GM18520 (cell line): ENCODE results near the gene BCR.

ENCODE experiments used
- ATAC-seq: cut with Tn5 transposase; IDR thresholded peaks from one replicate; pipeline ENCODE4 v1.9.1; 2021; ENCODE audit not compliant: unreplicated experiment

The BCR gene

DNA sequence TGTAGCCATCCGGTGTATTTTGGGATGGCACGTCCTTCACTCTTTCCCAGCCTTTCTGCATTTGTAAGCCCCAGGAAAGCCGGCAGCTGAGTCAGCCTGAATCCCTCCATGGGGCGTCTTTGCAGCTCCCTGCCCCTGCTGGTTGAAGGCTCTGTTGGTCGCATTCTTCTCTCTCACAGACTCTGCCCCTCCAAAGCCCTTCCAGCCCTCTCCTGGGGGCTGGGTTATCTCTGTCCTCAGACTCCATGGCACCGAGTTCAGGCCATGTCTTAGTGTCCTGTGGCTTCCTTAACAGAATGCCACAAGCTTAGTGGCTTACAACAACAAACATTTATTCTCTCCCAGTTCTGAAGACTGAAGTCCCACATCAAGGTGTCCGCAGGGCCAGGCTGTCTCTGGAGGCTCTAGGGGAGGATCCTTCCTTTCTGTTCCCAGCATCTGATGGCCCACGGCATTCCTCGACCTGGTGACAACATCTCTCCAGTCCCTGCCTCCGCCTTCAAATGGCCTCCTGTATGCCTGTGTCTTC is 62.2 kb downstream of the BCR start:
- ATAC-seq, result no peak

DNA sequence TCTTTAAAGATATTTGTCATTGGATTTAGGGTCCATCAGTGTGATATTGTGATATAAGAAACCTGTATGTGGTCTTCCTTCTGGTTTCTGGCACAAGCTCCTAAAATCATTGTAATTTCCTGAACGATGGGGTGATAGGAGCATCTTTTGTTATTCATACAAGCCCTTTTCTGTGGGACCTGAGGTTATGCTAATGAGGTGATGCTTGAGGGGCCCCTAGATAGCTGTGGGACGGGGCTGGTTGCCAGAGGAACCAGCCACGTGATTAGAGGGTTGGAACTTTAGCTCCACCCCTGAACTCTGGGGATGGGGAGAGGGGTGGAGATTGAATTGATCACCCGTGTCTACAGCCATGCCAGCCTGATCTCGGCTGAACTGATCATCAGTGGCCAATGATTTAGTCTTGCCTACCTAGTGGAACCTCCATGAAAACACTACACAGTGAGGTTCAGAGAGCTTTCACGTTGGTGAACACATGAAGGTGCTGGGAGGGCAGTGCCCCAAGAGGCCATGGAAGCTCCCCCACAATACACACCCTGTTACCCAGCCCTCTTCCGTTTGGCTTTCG is 62.8 kb downstream of the BCR start:
- ATAC-seq, result no peak

DNA sequence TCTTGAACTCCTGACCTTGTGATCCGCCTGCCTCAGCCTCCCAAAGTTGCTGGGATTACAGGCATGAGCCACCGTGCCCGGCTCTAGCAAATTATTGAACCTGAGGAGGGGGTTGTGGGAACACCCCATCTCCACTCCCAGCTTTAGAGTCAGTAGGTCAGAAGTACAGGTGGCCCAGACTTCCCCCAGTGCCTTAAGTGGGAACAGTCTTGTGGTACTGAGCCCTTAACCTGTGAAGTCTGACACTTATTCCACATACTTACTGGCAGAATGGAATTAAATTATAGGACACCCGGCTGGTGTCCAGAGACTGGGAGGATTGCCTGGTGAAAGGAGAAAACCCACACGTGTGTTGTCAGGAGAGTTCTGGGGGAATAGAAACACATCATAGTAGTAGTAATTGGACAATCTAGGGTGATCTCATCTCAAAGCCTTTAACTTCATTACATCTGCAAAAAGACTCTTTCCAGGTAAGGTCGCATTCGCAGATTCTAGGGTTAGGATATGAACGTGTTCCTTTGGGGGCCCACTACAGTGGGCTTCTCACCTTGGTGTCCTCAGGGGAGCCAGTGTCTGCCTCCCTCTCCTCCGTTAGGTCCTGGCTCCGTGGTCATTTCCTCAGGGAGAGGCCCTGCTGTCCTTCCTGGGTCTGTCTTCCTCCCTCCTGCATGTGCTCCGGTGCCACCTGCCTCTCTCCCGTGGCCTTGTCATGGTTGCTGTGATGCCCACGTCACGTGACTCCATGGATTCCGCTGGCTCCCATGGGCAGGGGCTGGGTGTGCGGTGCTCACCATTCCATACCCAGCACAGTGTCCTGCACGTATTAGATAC is 63.8 kb downstream of the BCR start:
- ATAC-seq, result no peak

DNA sequence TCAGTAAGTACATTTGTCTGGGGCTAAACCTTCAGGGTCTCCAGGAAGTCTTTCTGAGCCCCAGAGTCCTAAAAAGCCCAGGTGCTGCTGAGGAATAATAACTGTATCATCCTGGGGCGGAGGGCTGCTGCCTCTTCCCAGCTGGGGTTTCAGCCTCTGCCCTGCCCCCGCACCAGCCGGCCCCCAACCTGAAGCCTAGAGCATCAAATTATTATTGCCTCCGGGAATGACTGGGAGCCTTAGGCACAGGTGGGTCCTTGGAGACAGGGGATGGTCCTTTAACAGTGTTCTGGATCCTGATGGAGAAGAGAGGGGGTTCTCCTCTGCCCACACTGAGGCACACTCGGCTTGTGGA is 64.4 kb downstream of the BCR start:
- no peak for ATAC-seq

DNA sequence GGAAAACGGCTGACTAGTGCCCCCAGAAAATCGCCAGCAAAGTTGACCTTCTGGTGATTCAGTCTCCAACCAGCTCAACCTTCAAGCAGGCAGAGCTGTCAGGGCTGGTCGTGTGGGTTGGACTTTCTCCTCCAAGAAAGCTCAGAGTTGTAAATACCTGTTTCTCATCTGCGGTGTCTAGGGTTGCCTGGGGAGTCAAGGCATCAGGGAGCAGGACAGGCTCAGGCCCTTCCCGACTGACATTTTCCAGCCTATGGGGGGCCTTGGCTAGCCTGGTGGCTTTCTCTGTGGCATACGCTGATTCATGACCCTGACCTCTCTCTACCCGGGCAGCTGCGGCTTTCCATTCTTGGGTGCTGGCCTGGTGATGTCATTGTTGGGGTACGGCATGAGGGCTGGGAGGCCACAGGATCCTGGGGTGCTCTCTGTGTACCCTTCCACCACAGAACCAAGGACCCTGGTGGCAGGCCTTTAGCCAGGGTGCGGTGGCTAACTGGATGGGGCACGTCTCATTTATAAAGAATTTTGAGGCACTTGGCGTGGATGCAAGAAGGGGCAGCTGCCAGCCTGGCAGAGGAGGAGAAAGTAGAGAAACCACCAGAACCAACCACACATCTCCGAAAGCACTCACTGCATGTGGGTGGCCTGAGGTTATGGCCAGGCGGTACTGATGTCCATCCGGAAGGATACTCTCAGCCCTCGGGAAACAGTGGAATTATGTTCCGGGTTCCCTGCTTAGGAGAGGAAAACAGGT is 64.9 kb downstream of the BCR start:
- no peak for ATAC-seq

DNA sequence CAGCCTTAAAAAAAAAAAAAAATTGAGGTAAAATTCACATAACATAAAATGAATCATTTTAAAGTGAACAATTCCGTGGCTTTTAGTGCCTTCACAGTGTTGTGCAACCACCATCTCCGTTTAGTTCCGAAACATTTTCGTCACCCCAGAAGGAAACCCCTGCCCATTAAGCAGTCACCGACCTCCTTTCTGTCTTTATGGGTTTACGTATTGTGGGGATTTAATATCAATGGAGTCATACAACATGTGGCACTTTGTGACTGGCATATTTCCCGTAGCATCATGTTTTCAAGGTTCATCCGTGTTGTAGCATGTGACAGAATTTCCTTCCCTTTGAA is 65.5 kb downstream of the BCR start:
- no peak for ATAC-seq

DNA sequence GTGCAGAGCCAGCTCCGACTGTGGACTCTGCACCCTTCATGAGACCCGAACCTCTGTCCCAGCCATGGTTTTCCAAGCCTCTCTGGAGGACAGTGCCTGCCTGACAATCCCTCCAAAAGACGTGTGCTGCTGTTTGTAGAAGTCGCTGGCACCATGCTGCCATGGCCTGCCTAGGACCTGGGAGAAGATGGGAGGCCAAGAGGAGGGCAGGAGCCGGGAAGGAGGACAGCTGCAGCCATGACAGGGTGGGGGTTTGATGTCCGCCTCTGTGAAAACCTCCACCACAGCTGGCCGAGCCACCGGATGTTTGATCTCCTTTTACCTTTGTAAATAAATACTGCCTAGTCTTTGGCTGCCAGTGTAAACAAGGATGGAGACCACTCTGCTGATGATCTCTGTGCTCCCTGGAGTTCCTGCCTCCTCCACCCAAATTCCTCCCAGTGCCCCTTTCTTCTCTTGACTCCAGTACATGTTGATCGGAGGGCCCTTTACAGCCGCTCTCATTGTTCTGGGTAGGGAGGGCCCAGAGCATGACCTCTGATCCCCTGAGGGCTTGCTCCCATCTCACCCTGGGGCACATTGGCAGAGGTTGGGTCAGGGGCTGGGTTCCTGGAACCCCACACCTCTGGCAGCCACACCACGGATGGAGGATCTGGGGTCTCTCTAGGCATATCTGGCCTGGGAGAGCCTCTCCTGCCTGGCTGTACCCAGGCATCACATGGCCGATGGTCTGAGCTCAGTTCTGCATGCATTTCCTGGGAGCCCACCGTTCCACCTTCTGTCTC is 66.9 kb downstream of the BCR start:
- ATAC-seq, result no peak

DNA sequence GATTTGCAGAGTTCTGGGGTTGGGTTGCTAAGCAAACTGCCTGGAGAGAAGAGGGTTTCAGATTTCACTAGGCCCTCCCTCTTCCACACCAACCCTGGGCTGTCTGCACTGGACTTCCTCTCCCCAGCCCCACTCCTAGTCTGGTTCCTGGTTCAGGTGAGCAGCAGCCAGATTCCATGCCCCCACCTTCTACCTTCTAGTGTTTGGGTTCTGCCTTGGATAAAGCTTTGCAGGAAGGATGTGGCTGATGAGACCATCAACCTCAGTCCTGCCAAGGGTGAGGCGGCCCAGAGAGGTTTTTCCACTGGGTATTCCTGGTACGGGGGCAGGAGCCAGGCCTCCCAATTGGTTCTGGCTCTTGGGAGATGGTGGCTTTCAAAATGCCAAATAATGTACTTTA is 68.3 kb downstream of the BCR start:
- no peak for ATAC-seq

DNA sequence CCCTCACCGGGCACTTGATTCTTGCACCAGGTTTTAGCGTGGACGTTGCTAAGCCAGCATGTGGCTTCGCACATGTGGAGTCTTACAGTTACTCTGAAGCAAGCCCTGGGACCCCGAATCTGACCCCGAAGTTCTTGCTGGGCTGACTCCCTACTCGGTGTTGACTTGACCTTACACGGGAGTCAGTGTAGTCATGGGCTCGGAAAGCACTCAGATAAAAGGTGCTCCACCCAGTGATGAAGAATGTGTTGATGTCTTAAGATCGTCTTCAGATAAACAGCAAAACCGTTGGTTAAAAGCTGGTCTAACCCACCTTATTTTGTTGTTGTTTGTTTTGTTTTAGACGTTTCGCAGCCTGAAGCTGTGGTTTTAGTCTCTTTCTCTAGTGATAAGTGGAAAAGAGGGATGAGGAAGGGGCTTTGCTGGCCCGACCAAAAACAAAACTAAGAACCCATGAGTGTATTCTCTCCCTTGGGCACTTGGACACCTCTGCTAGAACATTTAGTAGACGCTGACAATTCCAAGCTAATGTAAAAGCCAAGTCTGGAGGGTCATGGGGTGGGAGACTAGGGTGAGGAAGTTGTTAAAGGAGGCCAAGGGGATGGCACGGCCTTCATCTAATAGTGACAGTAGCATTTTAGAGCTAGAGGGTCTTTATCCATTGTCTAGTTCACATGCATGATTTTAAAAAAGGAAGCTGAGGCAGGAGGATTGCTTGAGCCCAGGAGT is 69.9 kb downstream of the BCR start:
- no peak for ATAC-seq

DNA sequence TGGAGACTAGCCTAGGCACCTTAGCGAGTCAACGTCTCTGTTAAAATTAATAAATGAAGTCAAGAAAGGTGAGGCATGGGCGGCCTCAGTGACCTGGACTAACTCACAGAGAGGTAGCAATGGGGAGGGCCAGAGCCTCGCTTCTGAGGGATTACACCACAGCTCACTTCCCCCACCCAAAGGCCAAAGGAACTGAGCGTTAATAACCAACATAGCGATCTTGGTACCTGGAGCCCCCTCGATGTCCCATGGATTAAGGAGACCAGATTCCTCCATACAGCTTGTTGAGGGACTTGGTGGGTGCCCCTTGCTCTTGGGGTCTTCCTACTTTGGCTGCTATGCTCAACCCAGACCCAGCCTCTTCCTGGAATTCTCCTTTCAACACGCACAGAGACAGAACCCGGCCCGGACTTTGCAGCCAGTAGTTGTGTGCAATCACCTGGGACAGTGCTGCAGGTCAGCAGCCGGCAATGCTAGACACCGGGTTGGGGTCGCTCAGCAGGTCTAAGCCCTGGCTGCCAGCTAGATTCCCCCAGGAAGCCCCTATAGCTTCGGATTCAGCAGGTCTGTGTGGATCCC is 70.6 kb downstream of the BCR start:
- no peak for ATAC-seq

DNA sequence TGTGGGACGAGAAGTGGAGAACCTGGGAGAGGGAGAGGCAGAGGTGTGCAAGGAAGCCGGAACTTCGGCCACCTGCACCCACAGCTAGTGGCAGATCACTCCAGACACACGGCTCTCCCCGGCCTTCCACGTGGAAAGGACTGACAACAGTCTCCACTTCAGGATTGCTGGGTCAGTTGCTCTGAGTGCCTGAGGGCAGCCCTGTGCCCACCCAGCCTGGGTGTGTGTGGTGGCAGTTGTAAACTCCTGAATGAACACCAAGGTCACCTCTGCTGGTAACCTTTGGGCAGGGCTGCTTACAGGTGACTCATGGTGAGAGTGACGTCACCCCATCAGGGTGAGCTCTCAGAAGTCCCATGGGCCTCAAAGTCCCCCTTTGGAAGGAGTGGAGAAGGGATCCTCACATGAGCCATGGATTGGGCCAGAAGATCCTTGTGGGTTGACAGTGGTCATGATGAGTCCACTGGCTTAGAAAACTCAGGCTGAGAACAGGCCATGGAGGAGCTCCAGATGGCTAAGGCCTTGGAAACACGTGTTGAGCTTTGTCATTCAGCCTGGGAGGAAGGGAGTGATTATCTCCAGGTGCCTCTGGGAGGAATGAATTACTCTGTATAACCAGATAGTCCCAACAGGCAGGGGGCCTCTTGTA is 71.3 kb downstream of the BCR start:
- no peak for ATAC-seq

DNA sequence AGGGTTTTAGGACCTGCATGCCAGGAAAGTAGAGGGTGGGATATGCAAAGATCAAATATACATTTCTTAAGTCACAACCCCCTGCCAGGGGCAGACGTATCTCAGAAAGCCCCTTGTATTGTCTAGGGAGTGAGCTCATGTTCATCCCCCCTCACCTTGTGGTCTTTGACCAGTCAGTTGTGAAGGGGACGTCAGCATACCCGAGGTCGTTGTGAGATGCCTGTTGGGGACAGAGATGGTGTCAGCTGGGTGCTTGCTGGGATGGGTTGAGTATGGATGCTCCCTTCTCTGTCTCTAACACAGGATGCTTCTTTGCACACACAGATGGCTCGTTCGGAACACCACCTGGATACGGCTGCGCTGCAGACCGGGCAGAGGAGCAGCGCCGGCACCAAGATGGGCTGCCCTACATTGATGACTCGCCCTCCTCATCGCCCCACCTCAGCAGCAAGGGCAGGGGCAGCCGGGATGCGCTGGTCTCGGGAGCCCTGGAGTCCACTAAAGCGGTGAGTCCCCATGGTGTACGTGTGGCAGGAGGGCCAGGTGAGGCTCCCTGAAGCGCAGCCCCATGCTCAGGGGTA is 73.3 kb downstream of the BCR start:
- no peak for ATAC-seq

DNA sequence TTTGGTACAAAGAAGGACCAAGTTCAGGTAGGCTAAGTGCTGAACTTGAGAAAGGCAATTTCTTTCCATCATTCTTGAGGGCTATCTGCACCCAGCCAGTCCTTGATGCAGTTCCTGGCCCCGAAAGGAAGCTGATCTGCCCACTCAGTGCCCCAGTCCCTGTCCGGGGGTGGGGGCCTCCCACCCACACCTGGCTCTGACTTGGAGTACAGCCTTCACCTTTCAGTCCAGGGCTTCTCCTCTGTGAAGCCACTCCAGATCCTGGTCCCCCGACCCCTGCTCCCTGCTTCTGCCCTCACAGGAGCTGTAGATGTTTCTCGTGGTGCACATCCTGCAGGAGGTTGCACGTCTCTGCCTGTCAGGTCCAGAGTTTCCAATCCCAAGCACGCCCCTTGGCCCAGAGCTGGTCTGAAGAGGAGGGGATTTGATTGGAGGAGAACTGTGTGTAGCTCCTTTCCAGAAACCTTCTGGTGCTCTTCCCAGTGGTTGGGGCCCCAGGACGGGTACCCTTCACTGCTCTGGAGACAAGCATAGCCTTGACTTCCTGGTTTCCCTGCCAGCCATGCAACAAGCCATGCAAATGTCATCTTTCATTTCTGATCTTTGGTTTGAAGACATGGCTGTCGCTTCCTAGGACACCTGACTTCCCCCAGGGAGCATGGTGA is 75.3 kb downstream of the BCR start:
- ATAC-seq, result no peak

DNA sequence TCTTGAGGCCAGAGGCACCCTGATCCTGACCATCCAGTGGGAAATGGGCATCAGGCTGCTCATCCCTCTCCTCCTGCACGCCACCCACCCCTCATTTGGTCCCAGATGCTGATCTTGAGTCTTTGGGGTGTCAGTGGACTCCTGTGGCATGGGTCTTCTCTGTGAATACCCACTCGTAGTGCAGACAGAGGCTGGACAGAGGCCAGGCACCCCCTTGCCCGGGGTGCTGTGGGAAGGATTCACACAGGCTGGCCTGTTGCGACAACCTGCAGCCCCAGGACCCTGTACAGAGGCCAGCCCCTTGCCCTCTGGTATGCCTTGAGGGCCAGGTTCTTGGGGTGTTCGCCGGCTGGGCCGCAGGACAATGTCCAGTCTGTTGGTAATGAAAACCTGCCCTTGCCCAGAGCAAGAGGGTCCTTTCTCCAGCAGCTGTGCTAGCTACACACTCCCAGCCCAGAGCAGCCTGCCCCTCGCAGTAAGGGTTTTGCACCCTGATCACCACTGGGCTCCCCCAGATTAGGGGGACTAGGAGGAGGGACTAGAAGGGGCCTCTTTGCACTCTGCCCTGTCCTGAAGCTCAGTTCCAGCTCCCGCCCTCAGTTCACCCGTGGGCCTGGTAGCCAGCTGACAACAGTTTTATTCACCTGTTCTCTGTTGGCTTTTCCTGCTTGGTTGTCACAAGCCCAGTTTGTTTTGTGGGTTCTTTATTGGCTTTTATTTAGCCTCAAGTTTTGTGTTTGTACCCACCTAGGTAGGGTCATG is 76.0 kb downstream of the BCR start:
- ATAC-seq, result no peak

DNA sequence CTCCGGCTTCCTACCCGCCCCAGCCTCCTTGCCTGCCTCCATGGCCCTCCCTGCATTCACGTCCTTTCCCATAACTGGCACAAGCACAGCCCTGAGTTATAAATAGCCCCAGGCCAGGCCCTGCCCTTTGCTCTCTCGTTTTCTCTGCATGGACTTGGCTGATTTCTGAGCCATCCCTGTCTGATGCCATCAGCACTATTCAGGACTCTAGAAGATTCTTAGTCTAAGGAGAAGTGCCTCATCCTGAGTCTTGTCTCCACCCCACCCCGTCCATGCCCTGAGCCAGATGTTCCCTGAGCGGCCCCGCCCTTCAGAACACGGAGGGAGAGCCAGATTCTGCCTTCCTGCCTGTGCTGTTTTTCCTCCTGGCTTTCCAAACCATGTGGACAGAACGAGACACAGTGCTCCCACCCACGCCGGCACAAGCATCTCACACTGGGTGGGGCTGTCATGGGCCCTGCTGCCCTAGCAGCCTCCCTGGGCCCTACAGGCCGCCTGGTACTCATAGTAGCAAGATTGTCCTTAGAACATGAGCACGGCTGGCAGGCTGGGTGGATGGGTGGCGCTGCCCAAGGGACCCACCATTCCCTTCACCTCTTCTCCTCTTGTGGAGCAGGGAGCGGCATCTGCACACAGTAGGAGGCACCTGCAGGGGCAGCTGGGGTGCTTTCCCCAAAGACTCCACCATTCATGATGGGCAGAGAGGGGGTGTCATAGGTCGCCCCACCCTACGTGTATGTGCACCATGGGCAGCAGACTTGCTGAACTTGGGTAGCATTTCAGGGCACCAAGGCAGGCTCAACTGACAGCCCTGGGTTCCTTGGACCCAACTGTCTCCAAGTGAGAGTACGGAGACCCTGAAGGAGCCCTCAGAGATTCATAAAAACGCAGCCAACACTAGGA is 76.9 kb downstream of the BCR start:
- no peak for ATAC-seq

DNA sequence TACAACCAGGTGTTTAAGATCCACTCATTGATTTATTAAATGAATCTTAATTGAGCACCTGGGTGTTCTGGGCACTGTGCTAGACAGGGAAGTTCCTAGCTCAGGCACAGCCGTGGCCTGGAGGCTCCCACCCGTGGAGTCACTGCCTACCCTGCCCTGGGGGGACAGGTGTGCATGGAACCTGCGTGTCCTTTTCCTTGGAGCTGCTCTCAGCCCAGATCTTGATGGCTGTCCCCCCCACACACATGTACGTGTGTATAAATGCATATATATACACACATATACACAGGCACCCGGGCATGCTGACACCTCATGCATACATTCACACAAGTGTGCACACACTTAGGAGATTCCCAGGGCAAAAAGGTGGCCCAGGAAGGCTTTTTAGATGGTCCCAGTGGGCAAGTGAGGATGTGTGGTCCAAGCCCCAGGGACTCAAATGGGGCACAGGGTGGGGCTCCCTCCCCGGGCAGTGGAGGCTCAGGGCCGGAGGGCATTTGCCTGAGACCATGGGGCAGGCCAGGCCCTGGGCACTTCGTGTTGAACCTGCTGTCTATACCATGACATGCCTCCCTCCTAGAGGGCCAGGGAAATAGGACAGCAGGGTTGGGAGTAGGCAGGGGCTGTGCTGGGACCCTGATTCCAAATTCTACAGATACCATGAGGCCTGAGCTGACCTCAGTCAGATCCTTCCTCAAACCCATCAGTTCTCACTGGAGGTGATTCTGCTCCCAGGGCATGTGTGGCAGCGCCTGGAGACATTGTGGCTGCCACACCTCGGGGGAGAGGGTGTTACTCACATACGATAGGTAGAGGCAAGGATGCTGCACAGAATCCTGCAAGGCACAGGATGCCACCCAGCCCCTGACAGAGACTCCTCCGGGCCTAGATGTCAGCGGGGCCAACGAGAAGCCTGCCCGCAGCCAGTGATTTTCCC is 77.8 kb downstream of the BCR start:
- no peak for ATAC-seq
